Stimulated activated naive CD4-positive, alpha-beta T cell (primary cell): ENCODE data around the gene CUEDC1.

Experiments
- DNase-seq, 6 experiments: peaks; one replicate each; lab custom pipeline; 2025; lab: John Stamatoyannopoulos, UW

CUEDC1 gene

GRCh38 chr17:57874434-57875289, 80.5 kb downstream of the CUEDC1 start:
- DNase-seq: peak in 2 of 6 experiments; percentile 8 to 13

- no peak for DNase-seq
Observed at GRCh38 chr17:57874058-57874419, 81.2 kb downstream of the CUEDC1 start.

GRCh38 chr17:57873261-57874057, 81.8 kb downstream of the CUEDC1 start:
- no peak for DNase-seq

GRCh38 chr17:57872536-57872935, 82.7 kb downstream of the CUEDC1 start:
- DNase-seq: no peak

- DNase-seq: no peak
Observed at GRCh38 chr17:57871863-57872262, 83.3 kb downstream of the CUEDC1 start.

GRCh38 chr17:57871155-57871554, 84.1 kb downstream of the CUEDC1 start:
- no peak for DNase-seq

- DNase-seq: no peak
Observed at GRCh38 chr17:57870283-57870635, 85.0 kb downstream of the CUEDC1 start.

GRCh38 chr17:57869617-57870282, 85.5 kb downstream of the CUEDC1 start:
- DNase-seq: no peak

GRCh38 chr17:57868910-57869616, 86.1 kb downstream of the CUEDC1 start:
- no peak for DNase-seq

GRCh38 chr17:57868007-57868909, 87.0 kb downstream of the CUEDC1 start:
- peak in 1 of 6 experiments; percentile 5 for DNase-seq

- DNase-seq: no peak
Observed at GRCh38 chr17:57867126-57867525, 88.1 kb downstream of the CUEDC1 start.

- no peak for DNase-seq
Observed at GRCh38 chr17:57866723-57867122, 88.5 kb downstream of the CUEDC1 start.

- no peak for DNase-seq
Observed at GRCh38 chr17:57866319-57866718, 88.9 kb downstream of the CUEDC1 start.

GRCh38 chr17:57864273-57864672, 90.9 kb downstream of the CUEDC1 start:
- DNase-seq: no peak

- no peak for DNase-seq
Observed at GRCh38 chr17:57862694-57863667, 92.2 kb downstream of the CUEDC1 start.

- no peak for DNase-seq
Observed at GRCh38 chr17:57861790-57862693, 93.2 kb downstream of the CUEDC1 start.

- peak in 3 of 6 experiments; percentile 9 to 60 (median 39) for DNase-seq
Observed at GRCh38 chr17:57861000-57861789, 94.0 kb downstream of the CUEDC1 start.
